Caki2 (cell line): ENCODE results near the gene CTH. TPM values are rescaled to one million over a fixed set of nuclear protein-coding genes. Genes with fewer than 3 reads are reported as not detected.
"Not testable (repeated sequence)": the region's sequence is repeated elsewhere in the genome, so short reads cannot be mapped to it uniquely, and the experiment has no call there.

Experiments
- DNase-seq: peaks from one replicate; pipeline ENCODE4 v3.0.0-alpha.2; 2015; ENCODE audit warnings: low read depth
- in situ Hi-C: cut with HindIII; loops from 2 replicates; pipeline ENCODE4 v1.10.0; 2016; ENCODE audit warnings: low sequenced_read_pairs, low pct_unique_long_range_greater_than_20kb, mixed read lengths
- total RNA-seq: library from RNA; depleted of rRNA; stranded (reverse); fragments of >200 nt; shearing (Covaris generic); gene quantifications from 2 replicates; pipeline ENCODE4 v1.2.3, GENCODE V29; 2014; ENCODE audit warnings: low replicate concordance

The CTH gene
- total RNA-seq, 1 experiment from 2014 or later = 3.6 TPM

- in situ Hi-C loops = no loop called here
- no peak for DNase-seq
Observed at GRCh38 chr1:70400335-70400734, 10.7 kb upstream of the CTH start.

DNA sequence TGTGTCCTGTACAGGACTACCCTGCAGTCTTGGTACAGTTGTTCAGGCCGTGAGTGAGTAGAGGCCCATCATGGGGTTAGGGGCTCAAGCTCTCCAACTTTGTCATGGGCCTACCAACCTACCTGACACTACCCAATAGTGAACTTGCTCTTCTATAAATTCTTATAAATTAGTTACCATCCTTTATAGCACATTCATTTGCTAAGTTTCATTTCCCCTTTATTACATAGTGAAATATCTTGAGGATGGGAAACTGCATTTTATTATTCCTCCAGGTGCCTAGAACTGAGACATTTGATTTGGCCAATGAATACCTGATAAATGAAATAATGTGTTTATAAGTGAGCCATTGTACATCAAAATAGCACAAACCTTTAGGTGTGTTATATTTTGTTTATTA lies 9.1 kb upstream of the CTH start:
- no peak for DNase-seq
- in situ Hi-C loops = no loop called here

DNA sequence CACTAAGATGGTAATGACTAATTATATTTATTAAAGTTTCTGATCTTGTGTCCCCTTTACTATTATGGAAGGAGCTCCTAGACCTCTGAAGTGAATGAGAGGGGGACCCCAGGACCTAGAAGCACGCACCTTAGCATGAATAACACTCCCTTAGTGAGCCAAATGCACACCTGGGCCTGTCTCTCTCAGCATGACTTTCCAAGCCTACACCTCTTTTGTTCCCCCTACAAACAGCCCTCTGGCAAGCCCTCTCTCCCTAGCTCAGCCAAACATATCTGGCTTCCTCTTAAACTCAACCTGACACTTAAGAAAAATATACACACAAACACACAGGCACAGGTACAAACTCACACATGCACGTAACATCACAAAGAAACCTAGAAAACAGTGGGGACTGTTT lies 7.3 kb upstream of the CTH start:
- in situ Hi-C loops = no loop called here
- DNase-seq = no peak

DNA sequence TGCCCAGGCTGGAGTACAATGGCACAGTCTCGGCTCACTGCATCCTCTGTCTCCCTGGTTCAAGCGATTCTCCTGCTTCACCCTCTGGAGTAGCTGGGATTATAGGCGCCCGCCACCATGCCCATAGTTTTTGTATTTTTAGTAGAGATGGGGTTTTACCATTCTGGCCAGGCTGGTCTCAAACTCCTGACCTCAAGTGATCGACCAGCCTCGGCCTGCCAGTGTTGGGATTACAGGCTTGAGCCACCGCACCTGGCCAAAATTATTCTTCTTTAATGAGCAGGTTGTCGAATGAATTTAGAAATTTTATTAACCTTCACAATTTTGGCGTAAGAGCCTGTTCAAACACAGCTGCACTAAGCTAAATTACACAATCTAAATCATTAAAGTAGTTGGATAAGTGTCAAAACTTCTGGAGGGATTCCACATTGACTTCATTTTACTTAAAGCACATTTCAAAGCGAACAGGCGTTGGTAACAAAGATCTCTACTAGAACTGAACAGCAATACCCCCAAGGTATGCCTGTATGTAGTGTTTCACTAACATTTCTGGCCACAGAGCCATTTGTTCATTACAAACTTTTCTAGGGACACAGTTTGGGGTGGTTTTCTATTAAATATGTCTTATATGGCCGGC lies 5.2 kb upstream of the CTH start:
- no peak for DNase-seq
- in situ Hi-C loops = no loop called here

GRCh38 chr1:70409136-70409535 lies 1.9 kb upstream of the CTH start:
- in situ Hi-C loops = no loop called here
- no peak for DNase-seq

DNA sequence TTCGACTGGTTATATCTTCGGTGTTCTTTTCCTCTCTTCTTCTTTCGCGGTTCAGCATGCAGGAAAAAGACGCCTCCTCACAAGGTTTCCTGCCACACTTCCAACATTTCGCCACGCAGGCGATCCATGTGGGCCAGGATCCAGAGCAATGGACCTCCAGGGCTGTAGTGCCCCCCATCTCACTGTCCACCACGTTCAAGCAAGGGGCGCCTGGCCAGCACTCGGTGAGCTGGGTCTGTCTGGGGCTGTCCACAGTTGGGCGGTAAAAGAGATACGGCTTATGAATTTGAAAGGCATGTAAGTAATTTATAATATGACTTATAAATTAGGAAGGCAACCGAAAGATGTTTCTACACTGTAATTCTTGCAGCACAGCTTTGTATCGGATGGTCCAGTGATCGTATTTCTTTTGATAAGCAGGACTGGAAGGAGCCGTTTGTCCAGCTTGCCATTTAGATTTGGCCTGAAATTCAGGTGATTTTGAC lies 334 bp downstream of the CTH start:
- no peak for DNase-seq
- in situ Hi-C loops = no loop called here

DNA sequence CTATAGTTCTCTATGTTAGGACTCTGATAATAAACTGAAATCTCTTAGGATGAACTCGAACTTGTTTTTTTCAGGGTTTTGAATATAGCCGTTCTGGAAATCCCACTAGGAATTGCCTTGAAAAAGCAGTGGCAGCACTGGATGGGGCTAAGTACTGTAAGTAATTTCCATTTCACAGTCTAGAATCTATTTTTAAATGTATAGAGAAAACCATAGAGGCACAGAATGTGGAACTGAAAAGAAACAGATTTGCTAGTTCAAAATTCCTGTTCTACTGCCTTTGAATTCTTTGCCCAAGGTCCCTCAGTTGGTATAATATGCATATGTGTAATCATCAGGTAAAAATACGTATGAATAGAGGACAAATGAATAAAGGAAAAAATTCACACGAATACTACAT lies 4.8 kb downstream of the CTH start:
- in situ Hi-C loops = no loop called here
- no peak for DNase-seq

GRCh38 chr1:70418973-70419734 lies 8.1 kb downstream of the CTH start:
- in situ Hi-C loops, DNase-seq: not testable (repeated sequence)

DNA sequence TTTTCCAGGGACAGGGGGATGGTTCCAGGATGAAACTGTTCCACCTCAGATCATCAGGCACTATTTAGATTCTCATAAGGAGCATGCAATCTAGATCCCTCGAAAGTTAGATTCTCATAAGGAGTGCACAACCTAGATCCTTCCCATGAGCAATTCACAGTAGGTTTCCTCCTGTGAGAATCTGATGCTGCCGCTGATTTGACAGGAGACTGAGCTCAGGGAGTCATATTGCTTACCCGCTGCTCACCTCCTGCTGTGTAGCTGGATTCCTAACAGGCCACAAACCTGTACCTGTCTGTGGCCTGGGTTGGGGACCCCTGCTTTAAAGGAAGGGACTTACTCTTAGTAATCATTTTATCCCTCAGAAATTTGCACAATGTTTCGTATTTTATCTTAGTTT lies 9.3 kb downstream of the CTH start:
- no peak for DNase-seq
- in situ Hi-C loops = no loop called here

DNA sequence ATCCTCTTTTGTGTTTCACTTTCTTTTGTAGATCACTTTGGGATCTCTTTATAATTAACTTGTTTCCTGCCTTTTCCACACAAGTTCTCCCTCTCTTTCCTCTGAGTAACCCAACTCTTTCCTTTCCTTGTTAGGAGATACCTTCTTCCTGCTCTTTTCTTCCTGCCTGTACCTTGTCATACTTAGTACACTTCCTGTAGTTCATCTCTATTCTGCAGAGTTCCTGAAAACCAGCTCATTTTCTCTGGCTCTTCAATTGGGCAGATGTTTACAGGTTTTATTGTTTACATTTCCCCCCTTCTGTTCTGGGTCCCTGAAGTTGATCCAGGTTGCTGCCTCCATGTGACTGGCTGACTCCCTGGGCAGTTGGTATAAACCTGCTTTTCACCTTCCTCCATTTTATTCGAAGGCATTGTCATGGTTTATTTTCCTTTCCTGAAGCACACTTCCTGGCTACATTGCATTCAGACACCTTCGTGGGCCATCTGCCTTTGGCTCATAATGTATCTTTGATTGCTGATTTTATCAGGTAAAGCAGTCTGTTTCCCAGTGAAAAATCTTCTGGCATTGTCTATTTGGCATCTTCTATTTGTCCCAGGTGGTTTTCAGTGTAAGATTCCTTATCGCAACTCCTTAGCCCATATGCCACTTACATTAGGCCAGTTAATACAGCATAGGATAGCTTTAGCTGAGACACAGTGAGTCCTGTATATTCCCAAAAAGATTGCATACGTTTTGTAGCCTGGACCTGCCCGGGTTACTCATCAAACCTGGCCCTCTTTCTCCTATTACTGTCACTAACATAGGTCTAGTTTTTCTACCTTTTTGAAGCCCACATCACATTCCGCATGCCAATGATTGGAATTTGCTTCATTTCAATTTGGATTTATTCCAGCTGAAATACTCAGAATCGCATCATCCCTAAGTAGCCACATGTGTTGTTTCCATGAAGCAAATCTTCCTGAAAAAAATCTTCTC lies 15.4 kb downstream of the CTH start:
- in situ Hi-C loops = no loop called here

DNA sequence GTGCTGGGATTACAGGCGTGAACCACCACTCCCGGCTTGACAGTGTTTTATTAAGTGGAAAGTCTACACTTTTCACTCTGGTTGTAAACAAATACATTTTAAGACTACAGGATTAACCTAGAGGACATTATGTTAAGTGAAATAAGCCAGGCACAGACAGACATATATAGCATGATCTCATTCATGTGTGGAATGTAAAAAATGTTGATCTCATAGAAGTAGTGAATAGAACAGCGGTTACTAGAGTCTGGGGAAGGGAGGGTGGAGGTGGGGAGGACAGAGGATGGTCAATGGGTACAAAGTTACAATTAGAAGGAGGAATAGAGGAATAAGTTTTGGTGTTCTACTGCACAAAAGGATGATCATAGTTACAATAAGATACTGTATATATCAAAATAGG lies 16.9 kb downstream of the CTH start:
- DNase-seq = no peak
- in situ Hi-C loops = no loop called here

More for the DNA sequence above, 15.4 kb downstream of the CTH start:
- no peak for DNase-seq

- in situ Hi-C loops = no loop called here
- no peak for DNase-seq
Observed at GRCh38 chr1:70429219-70429618, 18.2 kb downstream of the CTH start.

DNA sequence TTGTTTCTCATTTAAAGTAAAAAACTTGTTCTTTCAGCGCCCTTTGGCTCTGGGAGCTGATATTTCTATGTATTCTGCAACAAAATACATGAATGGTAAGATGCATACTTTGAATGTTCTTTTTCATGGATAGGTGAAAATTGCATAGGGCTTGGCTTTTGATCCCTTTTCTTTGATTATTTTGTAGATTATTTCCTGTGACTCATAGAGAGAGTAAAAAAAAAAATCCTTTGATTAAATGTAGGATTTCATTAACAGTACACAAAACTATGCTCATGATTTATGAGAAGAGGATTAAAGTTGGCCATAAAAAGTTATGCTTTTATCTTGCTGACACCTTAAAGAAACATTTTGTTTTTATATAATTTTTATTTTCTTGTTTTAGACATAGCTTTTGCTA lies 18.7 kb downstream of the CTH start:
- in situ Hi-C loops = no loop called here
- no peak for DNase-seq

DNA sequence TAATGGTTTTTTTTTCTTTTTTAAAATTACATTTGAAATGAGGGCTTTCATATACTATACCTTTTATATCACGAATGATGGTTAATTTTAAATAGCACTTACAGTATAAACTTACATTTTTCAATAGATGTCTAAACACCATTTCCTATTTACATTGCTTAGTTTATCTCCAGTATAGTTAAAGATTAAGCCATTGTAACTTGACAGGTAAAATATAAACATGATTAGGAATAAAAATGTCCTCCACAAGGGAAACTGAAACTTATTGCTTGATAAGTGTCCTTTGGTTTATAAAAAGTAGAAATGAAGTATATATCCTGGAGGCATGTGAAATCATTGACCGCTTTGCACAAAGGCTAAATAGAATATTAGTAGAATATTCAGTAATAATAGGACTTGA lies 20.2 kb downstream of the CTH start:
- in situ Hi-C loops = no loop called here
- DNase-seq = no peak

DNA sequence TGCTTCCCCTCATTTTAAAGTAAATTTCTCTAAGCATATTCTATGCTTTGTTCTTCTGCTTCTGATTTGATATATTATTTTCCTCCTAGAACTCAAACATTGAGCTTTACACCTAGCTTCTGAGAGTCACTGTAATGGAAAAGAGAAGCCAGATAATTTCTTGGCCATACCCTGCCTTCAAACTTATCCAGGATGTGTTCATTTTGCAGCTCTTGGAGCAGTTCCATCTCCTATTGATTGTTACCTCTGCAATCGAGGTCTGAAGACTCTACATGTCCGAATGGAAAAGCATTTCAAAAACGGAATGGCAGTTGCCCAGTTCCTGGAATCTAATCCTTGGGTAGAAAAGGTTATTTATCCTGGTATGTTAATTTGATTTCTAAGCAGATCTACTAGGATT lies 20.8 kb downstream of the CTH start:
- in situ Hi-C loops = no loop called here

GRCh38 chr1:70434253-70434859 lies 23.3 kb downstream of the CTH start:
- DNase-seq = no peak
- in situ Hi-C loops = no loop called here

More for the DNA sequence above, 20.8 kb downstream of the CTH start:
- no peak for DNase-seq

DNA sequence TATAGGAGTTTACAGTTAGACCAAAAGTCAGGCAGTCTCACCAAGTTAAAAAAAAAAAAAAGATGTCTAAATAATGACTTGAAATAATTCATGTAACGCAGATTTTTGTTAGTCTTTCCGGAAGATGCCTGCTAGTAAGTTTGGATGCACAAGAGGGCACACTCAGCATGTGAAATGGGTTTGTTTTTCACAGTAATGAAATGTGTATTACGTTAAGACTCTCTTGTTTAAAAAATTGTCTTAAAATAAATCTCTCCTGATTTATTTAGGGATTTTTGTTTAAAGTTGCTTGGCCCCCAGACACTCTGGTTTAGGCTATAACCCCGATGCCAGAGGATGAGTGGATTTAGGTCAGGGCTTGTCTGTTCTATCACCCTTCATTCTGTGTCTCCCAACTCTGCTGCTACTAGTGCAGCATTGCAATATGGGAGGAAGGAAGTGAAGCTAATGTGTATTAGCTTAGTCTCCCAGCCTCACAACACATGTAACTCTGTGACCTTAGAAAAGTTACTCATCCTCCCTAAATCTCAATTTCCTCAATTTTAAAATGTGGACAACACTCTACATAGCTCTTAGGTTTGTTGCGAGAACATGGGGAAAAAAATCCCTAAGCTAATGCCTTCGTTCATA lies 25.7 kb downstream of the CTH start:
- in situ Hi-C loops = no loop called here
- DNase-seq = no peak

- in situ Hi-C loops = no loop called here
Observed at GRCh38 chr1:70438529-70438928, 27.5 kb downstream of the CTH start.

More at GRCh38 chr1:70438529-70438928, 27.5 kb downstream of the CTH start:
- no peak for DNase-seq
